CD4-positive, CD25-positive, alpha-beta regulatory T cell (primary cell): ENCODE measurements around the gene FBF1. TPM values are rescaled to one million over a fixed set of nuclear protein-coding genes. Genes with fewer than 3 reads are reported as not detected.
A peak's percentile ranks its signal among the peaks of the same experiment; 100 is the strongest.
"Not testable (repeated sequence)": the region's sequence is repeated elsewhere in the genome, so short reads cannot be mapped to it uniquely, and the experiment has no call there.

Source experiments
- ATAC-seq, 2 donors: fragments of 150-1000 bp; cut with Tn5 transposase; one replicate each; pipeline ENCODE4 v1.10.0; 2021; ENCODE audit warnings: low read depth in 2 of 2, moderate number of reproducible peaks in 2 of 2, moderate library complexity in 1 of 2
- DNase-seq, 3 donors: peaks; one replicate each; pipeline versions ENCODE4 v3.0.0 to v3.0.0-alpha.2; 2012 to 2022; ENCODE audit warnings: mixed read lengths in 1 of 3
- H3K27ac ChIP-seq: one replicate; pipeline ENCODE4 v1.7.0; 2013; ENCODE audit warnings: mild to moderate bottlenecking, low read length; ENCODE audit not compliant: insufficient read depth, poor library complexity, severe bottlenecking
- H3K27me3 ChIP-seq: one replicate; pipeline ENCODE4 v1.7.0; 2013; ENCODE audit warnings: low read length; ENCODE audit not compliant: control insufficient read depth, insufficient read depth
- H3K36me3 ChIP-seq: one replicate; pipeline ENCODE4 v1.7.0; 2013; ENCODE audit warnings: mild to moderate bottlenecking, low read length, moderate library complexity; ENCODE audit not compliant: control insufficient read depth, insufficient read depth
- H3K4me1 ChIP-seq: 2 replicates; pipeline ENCODE4 v1.7.0; 2013; ENCODE audit warnings: mild to moderate bottlenecking, low read length; ENCODE audit not compliant: insufficient read depth, control insufficient read depth, poor library complexity, severe bottlenecking
- H3K4me3 ChIP-seq: one replicate; pipeline ENCODE4 v1.7.0; 2013; ENCODE audit warnings: low read depth, mild to moderate bottlenecking, low read length, moderate library complexity
- H3K9me3 ChIP-seq, 2 experiments: 1 replicate in 1 of 2; 2 replicates in 1 of 2; pipeline ENCODE4 v1.7.0; 2013; ENCODE audit warnings: low read length in 2 of 2, mild to moderate bottlenecking in 1 of 2, moderate library complexity in 1 of 2; ENCODE audit not compliant: control insufficient read depth in 2 of 2
- H3K27ac Mint-ChIP-seq, 3 donors: one replicate each; pipeline ENCODE4 v1.8.0; 2020 to 2022; ENCODE audit warnings: mild to moderate bottlenecking in 3 of 3, mixed read lengths in 3 of 3, moderate library complexity in 2 of 3
- H3K27me3 Mint-ChIP-seq: one replicate; pipeline ENCODE4 v1.8.0; 2022; ENCODE audit warnings: mild to moderate bottlenecking, mixed read lengths
- H3K36me3 Mint-ChIP-seq: one replicate; pipeline ENCODE4 v1.8.0; 2020; ENCODE audit warnings: mixed read lengths
- H3K4me1 Mint-ChIP-seq, 4 donors: one replicate each; pipeline ENCODE4 v1.8.0; 2020 to 2022; ENCODE audit warnings: mixed read lengths in 4 of 4, mild to moderate bottlenecking in 1 of 4
- H3K4me3 Mint-ChIP-seq, 4 donors: one replicate each; pipeline ENCODE4 v1.8.0; 2020 to 2022; ENCODE audit warnings: mild to moderate bottlenecking in 4 of 4, mixed read lengths in 4 of 4, moderate library complexity in 3 of 4
- H3K9me3 Mint-ChIP-seq, 7 donors: one replicate each; pipeline ENCODE4 v1.8.0; 2020 to 2022; ENCODE audit warnings: mixed read lengths in 7 of 7, mild to moderate bottlenecking in 3 of 7, moderate library complexity in 2 of 7
- polyA plus RNA-seq, 4 donors: library from polyadenylated mRNA; unstranded; fragments of 300-500 nt; fragmentation: Illumina TruSeq; gene quantifications; one replicate each; pipeline ENCODE4 v1.2.3, GENCODE V29; 2021
- total RNA-seq: library from RNA; stranded (reverse); gene quantifications from one replicate; pipeline ENCODE4 v1.2.3, GENCODE V29; 2022

FBF1 gene
- total and polyA plus RNA-seq, 5 donors from 2014 or later: 1.7 to 15.5 (median 2.9) TPM

DNA sequence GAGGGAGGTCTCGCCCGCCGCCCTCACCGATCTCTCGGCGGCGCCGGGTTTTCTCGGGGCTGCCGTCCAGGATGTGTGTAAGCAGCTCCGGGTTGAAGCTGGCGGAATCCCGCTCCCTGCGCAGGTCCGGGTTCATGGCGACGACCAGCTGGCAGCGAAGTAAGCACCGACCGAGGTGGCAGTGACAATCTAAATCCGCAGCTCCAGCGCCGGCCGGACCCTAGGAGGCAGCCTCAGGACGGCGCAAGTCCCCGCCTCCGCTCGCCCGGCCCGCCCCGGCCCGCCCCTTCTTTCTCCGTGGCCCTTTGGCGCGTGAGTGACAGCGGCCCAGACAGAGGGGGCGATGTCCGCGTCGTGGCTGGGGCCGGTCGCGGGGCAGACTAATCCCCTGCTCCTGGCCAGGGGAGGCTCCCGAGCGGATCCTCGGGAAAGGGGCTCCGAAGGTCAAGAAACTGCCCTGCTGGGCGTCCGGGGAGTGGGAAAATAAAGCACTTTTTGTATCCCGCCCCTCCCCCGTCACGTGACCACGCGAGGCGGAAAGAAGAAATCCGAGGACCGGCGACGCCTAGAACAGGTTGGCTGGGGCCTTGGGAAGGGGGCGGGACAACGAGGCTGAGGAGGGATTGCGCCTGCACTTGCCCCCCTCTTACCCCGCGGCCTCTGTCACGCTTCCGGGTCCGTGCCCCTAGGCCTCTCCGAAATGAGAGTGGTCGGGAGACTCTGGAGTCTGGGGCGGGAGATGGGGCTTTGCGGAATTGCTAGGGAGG lies 38.3 kb upstream of the FBF1 start, which contains the start of the genes ACOX1 and TEN1:
TSS of gene ACOX1 (minus strand) at position 229 of the 767 bp plus-strand sequence. CDS start at position 136, 93 bp downstream.
TSS of gene TEN1 (plus strand) at position 303 of the 767 bp plus-strand sequence. CDS start 6,953 bp downstream, outside the sequence.
- Mint-ChIP-seq H3K4me3 (peak within 1 kb of the TSS; percentile 95 to 100 (median 98)), H3K4me1 (peaks cover 13 to 61% (median 35%) of the 10 kb centered on the region in 4 donors), H3K27me3 (no peaks in the 10 kb centered on the region), H3K9me3 (no peaks in the 10 kb centered on the region), H3K27ac (peak within 1 kb of the TSS; percentile 100), H3K36me3 (peaks cover 8% of the 10 kb centered on the region)
- DNase-seq (peak; percentile 93 to 98 (median 93)), ATAC-seq (peak; percentile 95 to 96)
- H3K4me3 ChIP-seq: peak within 1 kb of the TSS; percentile 91
- peaks cover 29% of the 10 kb centered on the region for H3K4me1 ChIP-seq
- H3K27ac ChIP-seq: peak within 1 kb of the TSS; percentile 91
- no peaks in the 10 kb centered on the region for H3K9me3 ChIP-seq
- H3K27me3 ChIP-seq: no peaks in the 10 kb centered on the region
- no peaks in the 10 kb centered on the region for H3K36me3 ChIP-seq

DNA sequence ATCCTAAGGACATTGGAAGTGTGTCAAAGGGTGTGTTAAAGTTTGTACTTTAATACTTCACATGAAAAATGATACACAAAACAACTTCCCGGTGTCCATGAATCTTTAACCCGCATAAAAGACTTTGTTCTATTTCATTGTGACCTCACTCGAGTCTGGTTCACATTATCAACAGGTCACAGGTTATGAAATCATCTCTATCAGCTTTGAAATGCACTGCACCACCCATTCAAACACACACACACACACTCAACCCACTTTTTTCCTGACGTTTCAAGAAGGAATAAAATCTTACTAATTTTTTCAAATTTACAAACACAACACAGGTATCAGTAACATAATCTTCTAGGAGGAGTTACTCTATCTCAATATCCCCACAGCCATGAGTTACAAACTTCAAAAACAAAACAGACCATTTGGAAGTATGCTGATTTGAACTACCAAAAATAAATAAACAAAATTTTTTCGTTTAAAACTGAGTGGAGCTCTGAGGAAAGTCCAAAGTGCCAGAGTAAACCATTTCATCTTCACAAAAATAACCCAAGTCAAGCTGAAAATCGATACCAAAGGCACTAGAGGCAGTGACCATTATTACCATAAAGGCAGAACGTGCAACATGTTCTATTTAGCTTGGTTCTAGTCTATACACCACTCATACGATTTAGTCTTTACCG lies 35.5 kb upstream of the FBF1 start:
- Histone ChIP-seq H3K27ac (no peak overlapping the region), H3K27me3 (no peaks in the 10 kb centered on the region), H3K4me3 (no peak overlapping the region), H3K36me3 (peaks cover 14% of the 10 kb centered on the region), H3K4me1 (peaks cover 29% of the 10 kb centered on the region), H3K9me3 (no peaks in the 10 kb centered on the region)
- H3K4me1 Mint-ChIP-seq: peaks cover 24 to 62% (median 42%) of the 10 kb centered on the region in 4 donors
- ATAC-seq (no peak), DNase-seq (no peak)
- H3K27ac Mint-ChIP-seq: peak overlapping the region in 2 of 3 donors; percentile 12 to 76
- H3K27me3 Mint-ChIP-seq: no peaks in the 10 kb centered on the region
- no peaks in the 10 kb centered on the region for H3K9me3 Mint-ChIP-seq
- H3K4me3 Mint-ChIP-seq: peak overlapping the region; percentile 50 to 97 (median 70)
- peaks cover 22% of the 10 kb centered on the region for H3K36me3 Mint-ChIP-seq

DNA sequence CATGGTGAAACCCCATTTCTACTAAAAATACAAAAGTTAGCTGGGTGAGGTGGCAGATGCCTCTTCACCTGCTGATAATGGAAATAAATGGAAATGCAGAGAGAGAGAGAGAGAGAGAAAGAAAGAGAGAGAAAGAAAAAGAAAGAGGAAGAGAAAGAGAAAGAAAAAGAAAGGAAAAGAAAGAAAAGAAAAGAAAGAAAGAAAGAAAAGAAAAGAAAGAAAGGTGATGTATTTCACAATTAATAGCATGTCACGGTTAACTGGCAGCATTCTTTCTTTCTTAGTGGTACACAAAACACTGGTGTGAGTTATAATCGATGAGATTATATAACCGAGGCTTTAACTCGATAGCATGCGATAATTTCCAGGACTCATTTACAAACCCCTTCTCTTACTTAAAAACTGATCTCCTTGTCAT lies 34.9 kb upstream of the FBF1 start:
- Histone ChIP-seq H3K36me3 (peaks cover 14% of the 10 kb centered on the region), H3K9me3 (no peaks in the 10 kb centered on the region), H3K4me3 (no peak overlapping the region), H3K4me1 (peaks cover 29% of the 10 kb centered on the region), H3K27me3 (no peaks in the 10 kb centered on the region), H3K27ac (no peak overlapping the region)
- peaks cover 24% of the 10 kb centered on the region for H3K36me3 Mint-ChIP-seq
- DNase-seq (no peak), ATAC-seq (no peak)
- peaks cover 24 to 57% (median 41%) of the 10 kb centered on the region in 4 donors for H3K4me1 Mint-ChIP-seq
- H3K27ac Mint-ChIP-seq: peak overlapping the region in 2 of 3 donors; percentile 12 to 76
- no peaks in the 10 kb centered on the region for H3K27me3 Mint-ChIP-seq
- no peaks in the 10 kb centered on the region for H3K9me3 Mint-ChIP-seq
- H3K4me3 Mint-ChIP-seq: peak overlapping the region in 3 of 4 donors; percentile 38 to 65 (median 61)

DNA sequence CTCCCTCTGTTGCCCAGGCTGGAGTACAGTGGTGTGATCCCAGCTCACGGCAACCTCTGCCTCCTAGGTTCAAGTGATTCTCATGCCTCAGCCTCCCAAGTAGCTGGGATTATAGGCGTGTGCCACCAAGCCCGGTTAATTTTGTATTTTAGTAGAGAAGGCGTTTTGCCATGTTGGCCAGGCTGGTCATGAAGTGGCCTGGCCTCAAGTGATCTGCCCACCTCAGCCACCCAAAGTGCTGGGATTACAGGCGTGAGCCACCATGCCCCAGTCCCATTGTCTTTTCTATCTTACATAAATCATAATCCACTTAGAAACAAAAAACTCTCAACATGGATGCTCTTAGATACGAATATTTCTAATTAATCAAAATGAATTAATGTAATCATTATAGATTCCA lies 34.3 kb upstream of the FBF1 start:
- H3K36me3 Mint-ChIP-seq: peaks cover 29% of the 10 kb centered on the region
- not testable (repeated sequence) for H3K27ac ChIP-seq, DNase-seq, H3K27me3 Mint-ChIP-seq, H3K27me3 ChIP-seq, H3K27ac Mint-ChIP-seq, H3K9me3 ChIP-seq, H3K9me3 Mint-ChIP-seq, ATAC-seq, H3K4me3 ChIP-seq
- H3K4me1 Mint-ChIP-seq: peaks cover 25 to 56% (median 38%) of the 10 kb centered on the region in 4 donors
- Histone ChIP-seq H3K4me1 (peaks cover 24% of the 10 kb centered on the region), H3K36me3 (peaks cover 18% of the 10 kb centered on the region)
- peak overlapping the region in 3 of 4 donors; percentile 38 to 61 (median 44) for H3K4me3 Mint-ChIP-seq

DNA sequence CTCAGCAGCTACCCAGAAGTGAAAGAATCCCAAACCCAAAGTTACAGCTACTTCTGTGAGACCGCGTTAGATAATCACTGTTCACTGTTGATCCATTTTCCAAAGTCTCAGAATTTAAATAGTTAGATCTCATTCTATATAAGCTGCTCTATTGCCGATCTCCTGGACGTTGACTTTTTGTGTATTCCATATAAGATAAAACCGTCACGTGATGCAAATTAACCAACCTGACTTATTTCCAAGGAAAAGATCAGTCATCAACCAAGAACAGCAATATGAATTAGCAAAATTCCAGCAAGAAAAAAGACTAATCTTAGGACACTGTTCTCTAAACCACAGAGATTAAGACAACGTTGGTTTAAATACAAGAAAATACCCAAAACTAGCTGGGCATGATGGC lies 29.8 kb upstream of the FBF1 start:
- H3K9me3 Mint-ChIP-seq: no peaks in the 10 kb centered on the region
- no peaks in the 10 kb centered on the region for H3K27me3 Mint-ChIP-seq
- no peak overlapping the region for H3K4me3 Mint-ChIP-seq
- Histone ChIP-seq H3K36me3 (peaks cover 25% of the 10 kb centered on the region), H3K27ac (no peak overlapping the region), H3K27me3 (no peaks in the 10 kb centered on the region), H3K4me3 (no peak overlapping the region), H3K4me1 (no peaks in the 10 kb centered on the region), H3K9me3 (no peaks in the 10 kb centered on the region)
- peaks cover 19 to 27% (median 24%) of the 10 kb centered on the region in 4 donors for H3K4me1 Mint-ChIP-seq
- peaks cover 31% of the 10 kb centered on the region for H3K36me3 Mint-ChIP-seq
- H3K27ac Mint-ChIP-seq: peak overlapping the region in 1 of 3 donors; percentile 40
- DNase-seq: no peak
- no peak for ATAC-seq

DNA sequence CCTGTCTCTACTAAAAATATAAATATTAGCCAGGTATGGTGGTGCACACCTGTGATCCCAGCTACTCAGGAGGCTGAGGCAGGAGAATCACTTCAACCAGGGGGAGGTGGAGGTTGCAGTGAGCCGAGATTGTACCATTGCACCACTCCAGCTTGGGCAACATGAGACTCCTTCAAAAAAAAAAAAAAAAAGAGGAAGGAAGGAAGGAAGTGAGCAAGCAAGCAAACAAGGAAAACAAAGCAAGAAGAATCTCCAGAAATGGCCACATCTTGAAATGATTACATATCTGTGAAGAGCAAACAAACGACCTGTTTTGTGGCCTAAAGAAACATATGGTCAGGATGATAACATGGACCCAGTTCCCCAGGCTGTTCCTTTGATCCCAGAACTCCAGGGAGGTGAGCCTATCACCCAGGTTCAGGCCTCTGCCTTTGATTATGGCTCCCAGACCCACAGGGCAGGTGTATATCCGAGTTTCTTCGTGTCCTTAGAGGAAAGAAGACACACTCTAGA lies 29.2 kb upstream of the FBF1 start:
- no peak overlapping the region for H3K4me3 ChIP-seq
- H3K9me3 Mint-ChIP-seq: no peaks in the 10 kb centered on the region
- peaks cover 19 to 26% (median 23%) of the 10 kb centered on the region in 4 donors for H3K4me1 Mint-ChIP-seq
- H3K9me3 ChIP-seq: no peaks in the 10 kb centered on the region
- no peak overlapping the region for H3K27ac ChIP-seq
- no peaks in the 10 kb centered on the region for H3K27me3 Mint-ChIP-seq
- no peak overlapping the region for H3K27ac Mint-ChIP-seq
- H3K4me1 ChIP-seq: no peaks in the 10 kb centered on the region
- peaks cover 25% of the 10 kb centered on the region for H3K36me3 ChIP-seq
- no peak overlapping the region for H3K4me3 Mint-ChIP-seq
- H3K36me3 Mint-ChIP-seq: peaks cover 31% of the 10 kb centered on the region
- DNase-seq: no peak
- H3K27me3 ChIP-seq: no peaks in the 10 kb centered on the region
- no peak for ATAC-seq

DNA sequence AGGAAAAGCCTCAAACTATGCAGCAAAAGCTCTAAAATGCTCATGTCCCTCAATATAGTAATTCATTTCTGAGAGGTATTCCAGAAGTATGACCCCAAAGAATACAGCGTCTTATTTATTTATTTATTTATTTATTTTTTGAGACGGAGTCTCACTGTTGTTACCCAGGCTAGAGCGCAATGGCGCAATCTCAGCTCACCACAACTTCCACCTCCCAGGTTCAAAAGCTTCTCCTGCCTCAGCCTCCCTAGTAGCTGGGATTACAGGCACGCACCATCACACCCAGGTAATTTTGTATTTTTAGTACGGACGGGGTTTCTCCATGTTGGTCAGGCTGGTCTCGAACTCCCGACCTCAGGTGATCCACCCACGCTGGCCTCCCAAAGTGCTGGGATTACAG lies 28.2 kb upstream of the FBF1 start:
- H3K9me3 ChIP-seq, H3K27ac ChIP-seq, H3K9me3 Mint-ChIP-seq, H3K4me1 ChIP-seq, H3K27ac Mint-ChIP-seq, H3K27me3 Mint-ChIP-seq, H3K4me3 Mint-ChIP-seq, DNase-seq, ATAC-seq, H3K4me3 ChIP-seq, H3K27me3 ChIP-seq: not testable (repeated sequence)
- H3K36me3 Mint-ChIP-seq: peaks cover 28% of the 10 kb centered on the region
- H3K36me3 ChIP-seq: peaks cover 25% of the 10 kb centered on the region
- H3K4me1 Mint-ChIP-seq: peaks cover 15 to 22% (median 19%) of the 10 kb centered on the region in 4 donors
